GM12891 (cell line): ENCODE results near the gene TIE1.

Source experiments
- POLR2A ChIP-seq: IDR thresholded peaks from 2 replicates; pipeline ENCODE4 v1.6.1; 2011; ENCODE audit warnings: low read depth, low read length, control low read depth
- POLR2AphosphoS5 ChIP-seq: IDR thresholded peaks from 2 replicates; pipeline ENCODE4 v1.6.1; 2011; ENCODE audit warnings: low read depth, low read length, control low read depth
- TAF1 ChIP-seq: IDR thresholded peaks from 2 replicates; pipeline ENCODE4 v1.6.1; 2011; ENCODE audit warnings: low read depth, low read length, control low read depth

GRCh38 chr1:43256675-43257570 lies 43.9 kb upstream of the TIE1 start:
- TF ChIP-seq POLR2A, result no peak
- no peak for TF ChIP-seq POLR2AphosphoS5
- no peak for TF ChIP-seq TAF1
